Panc1 (cell line): Measurements from ENCODE around the gene IL37.

ENCODE experiments used
- POLR2AphosphoS5 ChIP-seq: IDR thresholded peaks from 2 replicates; pipeline ENCODE4 v1.6.1; 2012; ENCODE audit warnings: mild to moderate bottlenecking, low read depth, low read length, moderate library complexity
- SIN3A ChIP-seq: IDR thresholded peaks from 2 replicates; pipeline ENCODE4 v1.6.1; 2012; ENCODE audit warnings: low read depth, mild to moderate bottlenecking, low read length, moderate library complexity, borderline replicate concordance; ENCODE audit not compliant: insufficient read depth
- TCF7L2 ChIP-seq: IDR thresholded peaks from 2 replicates; pipeline ENCODE4 v1.6.1; 2011; ENCODE audit warnings: mild to moderate bottlenecking, low read depth, low read length, inconsistent platforms
- TF ChIP-seq, protein P1 (sequence below): fragments of 450-650 bp; IDR thresholded peaks from 2 replicates; pipeline ENCODE4 v1.5.1; 2017; ENCODE audit warnings: mild to moderate bottlenecking
- TF ChIP-seq, protein P2 (sequence below), 2 experiments: IDR thresholded peaks; 2 replicates each; pipeline ENCODE4 v1.6.1; 2011 to 2012; ENCODE audit warnings: low read depth in 2 of 2, control low read depth in 1 of 2, low read length in 1 of 2, mild to moderate bottlenecking in 1 of 2, moderate library complexity in 1 of 2; ENCODE audit not compliant: insufficient read depth in 1 of 2

DNA sequence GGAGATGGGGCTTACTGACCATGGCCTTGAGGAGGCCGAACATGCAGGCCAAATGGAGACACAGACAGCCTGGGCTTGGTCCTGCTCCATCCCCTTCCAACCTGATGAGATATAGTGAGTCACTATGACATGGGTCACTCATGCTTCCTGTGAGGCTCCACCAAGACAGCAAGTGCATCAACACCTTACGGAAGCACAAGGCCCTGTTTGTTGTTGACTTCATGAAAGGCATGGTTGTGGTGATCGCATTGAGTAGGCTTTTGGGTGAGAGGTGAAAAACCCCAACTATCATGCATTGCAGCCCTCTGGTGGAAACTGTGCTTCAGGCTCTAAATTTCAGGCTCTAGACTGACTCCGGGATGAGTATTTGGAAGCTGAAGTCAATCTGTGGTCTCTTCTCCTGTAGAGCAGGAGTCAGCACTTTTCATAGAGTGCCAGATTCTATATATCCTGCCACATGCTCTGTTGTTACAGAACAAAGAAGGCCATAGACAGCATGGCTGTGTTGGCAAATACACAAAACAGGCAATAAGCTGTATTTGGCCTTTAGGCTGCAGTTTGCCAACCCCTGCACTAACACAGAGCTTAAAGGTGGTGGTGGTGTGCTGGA, 10.1 kb downstream of the IL37 start:
- TF ChIP-seq, protein P1, sequence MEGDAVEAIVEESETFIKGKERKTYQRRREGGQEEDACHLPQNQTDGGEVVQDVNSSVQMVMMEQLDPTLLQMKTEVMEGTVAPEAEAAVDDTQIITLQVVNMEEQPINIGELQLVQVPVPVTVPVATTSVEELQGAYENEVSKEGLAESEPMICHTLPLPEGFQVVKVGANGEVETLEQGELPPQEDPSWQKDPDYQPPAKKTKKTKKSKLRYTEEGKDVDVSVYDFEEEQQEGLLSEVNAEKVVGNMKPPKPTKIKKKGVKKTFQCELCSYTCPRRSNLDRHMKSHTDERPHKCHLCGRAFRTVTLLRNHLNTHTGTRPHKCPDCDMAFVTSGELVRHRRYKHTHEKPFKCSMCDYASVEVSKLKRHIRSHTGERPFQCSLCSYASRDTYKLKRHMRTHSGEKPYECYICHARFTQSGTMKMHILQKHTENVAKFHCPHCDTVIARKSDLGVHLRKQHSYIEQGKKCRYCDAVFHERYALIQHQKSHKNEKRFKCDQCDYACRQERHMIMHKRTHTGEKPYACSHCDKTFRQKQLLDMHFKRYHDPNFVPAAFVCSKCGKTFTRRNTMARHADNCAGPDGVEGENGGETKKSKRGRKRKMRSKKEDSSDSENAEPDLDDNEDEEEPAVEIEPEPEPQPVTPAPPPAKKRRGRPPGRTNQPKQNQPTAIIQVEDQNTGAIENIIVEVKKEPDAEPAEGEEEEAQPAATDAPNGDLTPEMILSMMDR: no peak
- TF ChIP-seq POLR2AphosphoS5 (no peak), SIN3A (no peak), TCF7L2 (no peak)
- TF ChIP-seq, protein P2, sequence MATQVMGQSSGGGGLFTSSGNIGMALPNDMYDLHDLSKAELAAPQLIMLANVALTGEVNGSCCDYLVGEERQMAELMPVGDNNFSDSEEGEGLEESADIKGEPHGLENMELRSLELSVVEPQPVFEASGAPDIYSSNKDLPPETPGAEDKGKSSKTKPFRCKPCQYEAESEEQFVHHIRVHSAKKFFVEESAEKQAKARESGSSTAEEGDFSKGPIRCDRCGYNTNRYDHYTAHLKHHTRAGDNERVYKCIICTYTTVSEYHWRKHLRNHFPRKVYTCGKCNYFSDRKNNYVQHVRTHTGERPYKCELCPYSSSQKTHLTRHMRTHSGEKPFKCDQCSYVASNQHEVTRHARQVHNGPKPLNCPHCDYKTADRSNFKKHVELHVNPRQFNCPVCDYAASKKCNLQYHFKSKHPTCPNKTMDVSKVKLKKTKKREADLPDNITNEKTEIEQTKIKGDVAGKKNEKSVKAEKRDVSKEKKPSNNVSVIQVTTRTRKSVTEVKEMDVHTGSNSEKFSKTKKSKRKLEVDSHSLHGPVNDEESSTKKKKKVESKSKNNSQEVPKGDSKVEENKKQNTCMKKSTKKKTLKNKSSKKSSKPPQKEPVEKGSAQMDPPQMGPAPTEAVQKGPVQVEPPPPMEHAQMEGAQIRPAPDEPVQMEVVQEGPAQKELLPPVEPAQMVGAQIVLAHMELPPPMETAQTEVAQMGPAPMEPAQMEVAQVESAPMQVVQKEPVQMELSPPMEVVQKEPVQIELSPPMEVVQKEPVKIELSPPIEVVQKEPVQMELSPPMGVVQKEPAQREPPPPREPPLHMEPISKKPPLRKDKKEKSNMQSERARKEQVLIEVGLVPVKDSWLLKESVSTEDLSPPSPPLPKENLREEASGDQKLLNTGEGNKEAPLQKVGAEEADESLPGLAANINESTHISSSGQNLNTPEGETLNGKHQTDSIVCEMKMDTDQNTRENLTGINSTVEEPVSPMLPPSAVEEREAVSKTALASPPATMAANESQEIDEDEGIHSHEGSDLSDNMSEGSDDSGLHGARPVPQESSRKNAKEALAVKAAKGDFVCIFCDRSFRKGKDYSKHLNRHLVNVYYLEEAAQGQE (IDR thresholded peaks at IDR 0.05; ENCODE audit: insufficient read depth in 1 of 2, low read depth in 2 of 2, low read length in 1 of 2): no peak
